GM12878 (cell line): ENCODE data around the gene ADAR.
A peak's percentile ranks its signal among the peaks of the same experiment; 100 is the strongest.

Experiments used
- EGR1 ChIP-seq, 2 experiments: IDR thresholded peaks; 1 replicate in 1 of 2; 2 replicates in 1 of 2; pipeline ENCODE4 v1.6.1; 2011 to 2012; ENCODE audit warnings: low read depth in 2 of 2, low read length in 2 of 2, borderline replicate concordance in 1 of 2, mild to moderate bottlenecking in 1 of 2, moderate library complexity in 1 of 2
- EP300 ChIP-seq, 2 experiments: fragments of 150-350 bp in 1 of 2; IDR thresholded peaks; 2 replicates each; pipeline ENCODE4 v1.6.1; 2011 to 2012; ENCODE audit warnings: low read depth in 2 of 2, low read length in 2 of 2, borderline replicate concordance in 1 of 2, improper control_type of control experiment in 1 of 2, inconsistent platforms in 1 of 2; ENCODE audit not compliant: control insufficient read depth in 1 of 2
- JUNB ChIP-seq: IDR thresholded peaks from 2 replicates; pipeline ENCODE4 v1.6.1; 2016; ENCODE audit warnings: antibody characterized with exemption, mild to moderate bottlenecking
- MXI1 ChIP-seq: fragments of 150-350 bp; IDR thresholded peaks from 2 replicates; pipeline ENCODE4 v1.6.1; 2011; ENCODE audit warnings: low read depth, mild to moderate bottlenecking, inconsistent platforms, low read length, improper control_type of control experiment
- NR2C2 ChIP-seq: IDR thresholded peaks from 2 replicates; pipeline ENCODE4 v1.6.1; 2011; ENCODE audit warnings: borderline replicate concordance, low read depth; ENCODE audit not compliant: control insufficient read depth, insufficient read length
- POLR2A ChIP-seq: IDR thresholded peaks from 2 replicates; pipeline ENCODE4 v1.6.1; 2011; ENCODE audit warnings: low read depth, mild to moderate bottlenecking, low read length
- SREBF2 ChIP-seq: IDR thresholded peaks from 2 replicates; pipeline ENCODE4 v1.6.1; 2012; ENCODE audit warnings: mild to moderate bottlenecking, low read length
- TAF1 ChIP-seq: IDR thresholded peaks from 2 replicates; pipeline ENCODE4 v1.6.1; 2011; ENCODE audit warnings: mild to moderate bottlenecking, low read depth, low read length, borderline replicate concordance
- TCF12 ChIP-seq: IDR thresholded peaks from 2 replicates; pipeline ENCODE4 v1.6.1; 2011; ENCODE audit warnings: low read depth, mild to moderate bottlenecking, low read length
- TF ChIP-seq, protein P1 (sequence below), 3 experiments: IDR thresholded peaks in 2 of 3; conservative IDR thresholded peaks in 1 of 3; 2 replicates each; pipeline ENCODE4 v1.5.1; 2011; ENCODE audit warnings: low read depth in 3 of 3, low read length in 3 of 3, mild to moderate bottlenecking in 3 of 3, control low read depth in 2 of 3, moderate library complexity in 2 of 3, inconsistent platforms in 1 of 3, mixed read lengths in 1 of 3; ENCODE audit not compliant: control insufficient read depth in 2 of 3, insufficient read depth in 1 of 3; ENCODE audit errors: extremely low read depth in 1 of 3
- TF ChIP-seq, protein P2 (sequence below): IDR thresholded peaks from 2 replicates; pipeline ENCODE4 v1.6.1; 2011; ENCODE audit warnings: low read depth, low read length, improper control_type of control experiment, borderline replicate concordance
- TF ChIP-seq, protein P3 (sequence below): IDR thresholded peaks from 2 replicates; pipeline ENCODE4 v1.6.1; 2012; ENCODE audit warnings: low read depth, low read length, improper control_type of control experiment
- TF ChIP-seq, protein P4 (sequence below): IDR thresholded peaks from 2 replicates; pipeline ENCODE4 v1.6.1; 2012; ENCODE audit warnings: low read depth, low read length, improper control_type of control experiment
- TF ChIP-seq, protein P5 (sequence below): IDR thresholded peaks from 2 replicates; pipeline ENCODE4 v1.6.1; 2012; ENCODE audit warnings: mild to moderate bottlenecking, low read depth, low read length

DNA sequence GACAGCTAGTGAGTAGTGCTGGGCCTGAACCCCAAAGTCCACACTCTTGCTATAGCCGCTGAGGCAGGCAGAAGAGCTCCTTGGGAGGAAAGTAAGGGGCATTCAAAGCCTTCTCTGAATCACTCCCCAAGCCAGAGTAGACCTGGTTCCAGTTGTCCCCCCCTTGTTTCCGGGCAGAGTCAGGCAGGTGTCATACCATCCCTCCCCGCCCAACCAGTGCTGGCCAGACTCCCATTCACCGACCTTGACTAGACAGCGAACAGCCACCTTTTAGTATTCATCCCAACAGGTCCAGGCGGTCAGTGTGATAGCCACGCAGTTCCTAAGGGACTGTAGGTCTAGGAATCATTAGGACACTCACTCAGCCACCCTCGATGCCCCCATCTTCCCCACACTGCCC is 28.6 kb downstream of the ADAR start:
- TF ChIP-seq, protein P1, sequence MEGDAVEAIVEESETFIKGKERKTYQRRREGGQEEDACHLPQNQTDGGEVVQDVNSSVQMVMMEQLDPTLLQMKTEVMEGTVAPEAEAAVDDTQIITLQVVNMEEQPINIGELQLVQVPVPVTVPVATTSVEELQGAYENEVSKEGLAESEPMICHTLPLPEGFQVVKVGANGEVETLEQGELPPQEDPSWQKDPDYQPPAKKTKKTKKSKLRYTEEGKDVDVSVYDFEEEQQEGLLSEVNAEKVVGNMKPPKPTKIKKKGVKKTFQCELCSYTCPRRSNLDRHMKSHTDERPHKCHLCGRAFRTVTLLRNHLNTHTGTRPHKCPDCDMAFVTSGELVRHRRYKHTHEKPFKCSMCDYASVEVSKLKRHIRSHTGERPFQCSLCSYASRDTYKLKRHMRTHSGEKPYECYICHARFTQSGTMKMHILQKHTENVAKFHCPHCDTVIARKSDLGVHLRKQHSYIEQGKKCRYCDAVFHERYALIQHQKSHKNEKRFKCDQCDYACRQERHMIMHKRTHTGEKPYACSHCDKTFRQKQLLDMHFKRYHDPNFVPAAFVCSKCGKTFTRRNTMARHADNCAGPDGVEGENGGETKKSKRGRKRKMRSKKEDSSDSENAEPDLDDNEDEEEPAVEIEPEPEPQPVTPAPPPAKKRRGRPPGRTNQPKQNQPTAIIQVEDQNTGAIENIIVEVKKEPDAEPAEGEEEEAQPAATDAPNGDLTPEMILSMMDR (IDR thresholded peaks at IDR 0.05 in 2 of 3, conservative IDR thresholded peaks at IDR 0.05 in 1 of 3; ENCODE audit: control insufficient read depth in 2 of 3, extremely low read depth in 1 of 3, insufficient read depth in 1 of 3, low read depth in 3 of 3, low read length in 3 of 3): no peak
- TF ChIP-seq, protein P2, sequence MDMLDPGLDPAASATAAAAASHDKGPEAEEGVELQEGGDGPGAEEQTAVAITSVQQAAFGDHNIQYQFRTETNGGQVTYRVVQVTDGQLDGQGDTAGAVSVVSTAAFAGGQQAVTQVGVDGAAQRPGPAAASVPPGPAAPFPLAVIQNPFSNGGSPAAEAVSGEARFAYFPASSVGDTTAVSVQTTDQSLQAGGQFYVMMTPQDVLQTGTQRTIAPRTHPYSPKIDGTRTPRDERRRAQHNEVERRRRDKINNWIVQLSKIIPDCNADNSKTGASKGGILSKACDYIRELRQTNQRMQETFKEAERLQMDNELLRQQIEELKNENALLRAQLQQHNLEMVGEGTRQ: no peak
- TF ChIP-seq POLR2A (peak; percentile 47; the same call in 1 of the 2 replicates), NR2C2 (no peak), TAF1 (no peak), EP300 (IDR thresholded peaks at IDR 0.05; ENCODE audit: borderline replicate concordance in 1 of 2, control insufficient read depth in 1 of 2, low read depth in 2 of 2, low read length in 2 of 2) (no peak), JUNB (no peak), MXI1 (no peak), TCF12 (no peak), SREBF2 (no peak), EGR1 (IDR thresholded peaks at IDR 0.05; ENCODE audit: borderline replicate concordance in 1 of 2, low read depth in 2 of 2, low read length in 2 of 2) (no peak)
- TF ChIP-seq, protein P3, sequence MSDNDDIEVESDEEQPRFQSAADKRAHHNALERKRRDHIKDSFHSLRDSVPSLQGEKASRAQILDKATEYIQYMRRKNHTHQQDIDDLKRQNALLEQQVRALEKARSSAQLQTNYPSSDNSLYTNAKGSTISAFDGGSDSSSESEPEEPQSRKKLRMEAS: no peak
- TF ChIP-seq, protein P4, sequence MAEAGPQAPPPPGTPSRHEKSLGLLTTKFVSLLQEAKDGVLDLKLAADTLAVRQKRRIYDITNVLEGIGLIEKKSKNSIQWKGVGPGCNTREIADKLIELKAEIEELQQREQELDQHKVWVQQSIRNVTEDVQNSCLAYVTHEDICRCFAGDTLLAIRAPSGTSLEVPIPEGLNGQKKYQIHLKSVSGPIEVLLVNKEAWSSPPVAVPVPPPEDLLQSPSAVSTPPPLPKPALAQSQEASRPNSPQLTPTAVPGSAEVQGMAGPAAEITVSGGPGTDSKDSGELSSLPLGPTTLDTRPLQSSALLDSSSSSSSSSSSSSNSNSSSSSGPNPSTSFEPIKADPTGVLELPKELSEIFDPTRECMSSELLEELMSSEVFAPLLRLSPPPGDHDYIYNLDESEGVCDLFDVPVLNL: no peak
- TF ChIP-seq, protein P5, sequence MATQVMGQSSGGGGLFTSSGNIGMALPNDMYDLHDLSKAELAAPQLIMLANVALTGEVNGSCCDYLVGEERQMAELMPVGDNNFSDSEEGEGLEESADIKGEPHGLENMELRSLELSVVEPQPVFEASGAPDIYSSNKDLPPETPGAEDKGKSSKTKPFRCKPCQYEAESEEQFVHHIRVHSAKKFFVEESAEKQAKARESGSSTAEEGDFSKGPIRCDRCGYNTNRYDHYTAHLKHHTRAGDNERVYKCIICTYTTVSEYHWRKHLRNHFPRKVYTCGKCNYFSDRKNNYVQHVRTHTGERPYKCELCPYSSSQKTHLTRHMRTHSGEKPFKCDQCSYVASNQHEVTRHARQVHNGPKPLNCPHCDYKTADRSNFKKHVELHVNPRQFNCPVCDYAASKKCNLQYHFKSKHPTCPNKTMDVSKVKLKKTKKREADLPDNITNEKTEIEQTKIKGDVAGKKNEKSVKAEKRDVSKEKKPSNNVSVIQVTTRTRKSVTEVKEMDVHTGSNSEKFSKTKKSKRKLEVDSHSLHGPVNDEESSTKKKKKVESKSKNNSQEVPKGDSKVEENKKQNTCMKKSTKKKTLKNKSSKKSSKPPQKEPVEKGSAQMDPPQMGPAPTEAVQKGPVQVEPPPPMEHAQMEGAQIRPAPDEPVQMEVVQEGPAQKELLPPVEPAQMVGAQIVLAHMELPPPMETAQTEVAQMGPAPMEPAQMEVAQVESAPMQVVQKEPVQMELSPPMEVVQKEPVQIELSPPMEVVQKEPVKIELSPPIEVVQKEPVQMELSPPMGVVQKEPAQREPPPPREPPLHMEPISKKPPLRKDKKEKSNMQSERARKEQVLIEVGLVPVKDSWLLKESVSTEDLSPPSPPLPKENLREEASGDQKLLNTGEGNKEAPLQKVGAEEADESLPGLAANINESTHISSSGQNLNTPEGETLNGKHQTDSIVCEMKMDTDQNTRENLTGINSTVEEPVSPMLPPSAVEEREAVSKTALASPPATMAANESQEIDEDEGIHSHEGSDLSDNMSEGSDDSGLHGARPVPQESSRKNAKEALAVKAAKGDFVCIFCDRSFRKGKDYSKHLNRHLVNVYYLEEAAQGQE: no peak
